ENCODE measurements around the gene AMN.

AMN gene

DNA sequence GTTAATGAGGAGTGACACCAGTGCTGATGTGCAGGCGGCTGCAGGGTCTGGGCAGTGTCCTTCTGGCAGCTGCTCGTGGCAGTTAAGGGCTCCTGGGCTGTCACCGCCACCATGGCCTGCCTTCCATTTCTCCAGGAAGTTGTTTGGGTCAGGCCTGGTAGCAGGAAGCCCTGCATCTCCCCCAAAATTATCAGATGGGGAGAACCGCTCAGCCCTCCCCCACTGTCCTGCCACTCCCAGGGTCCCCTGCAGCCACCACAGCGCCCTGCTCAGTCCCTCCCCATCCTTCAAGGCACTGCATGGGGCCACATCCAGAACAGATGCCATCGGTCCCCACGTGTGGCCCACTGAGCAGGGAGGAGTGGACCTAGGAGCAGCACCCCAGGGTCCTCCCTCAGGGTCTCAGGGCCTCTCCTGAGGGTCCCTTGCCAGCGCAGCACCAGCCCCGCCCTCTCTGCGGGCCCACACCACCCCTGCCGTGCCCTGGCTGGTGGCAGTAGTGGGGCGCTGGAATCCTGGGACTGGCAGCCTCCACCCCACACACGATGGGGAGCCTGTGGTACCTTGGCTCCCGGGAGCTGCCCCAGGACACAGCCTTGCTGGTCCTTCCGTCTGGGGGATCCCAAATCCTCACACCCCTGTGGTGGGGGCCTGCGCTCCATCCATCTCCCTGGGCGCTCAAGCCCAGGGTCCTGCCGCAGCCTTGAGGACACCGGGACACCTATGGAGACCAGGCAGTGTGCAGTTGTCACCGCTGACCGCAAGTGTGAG, 10.3 kb upstream of the AMN start:
- no peaks in the 10 kb centered on the region for H3K4me1 ChIP-seq (ENCODE audit: control insufficient read depth, insufficient read depth, low read length, poor library complexity, severe bottlenecking)
- peaks cover 12% of the 10 kb centered on the region for H3K36me3 ChIP-seq (ENCODE audit: control insufficient read depth, insufficient read depth, low read length)
- H3K4me3 ChIP-seq (ENCODE audit: insufficient read depth, low read depth, low read length, poor library complexity, severe bottlenecking), result no peak overlapping the region
- no peaks in the 10 kb centered on the region for H3K9me3 ChIP-seq (ENCODE audit: control insufficient read depth, low read length)
- no peak for DNase-seq
- no peaks in the 10 kb centered on the region for H3K27me3 ChIP-seq (replicated peaks; ENCODE audit: control insufficient read depth, insufficient read depth, low read length, poor library complexity, severe bottlenecking)
- no peak overlapping the region for H3K27ac ChIP-seq (ENCODE audit: insufficient read depth, low read length, poor library complexity, severe bottlenecking)

DNA sequence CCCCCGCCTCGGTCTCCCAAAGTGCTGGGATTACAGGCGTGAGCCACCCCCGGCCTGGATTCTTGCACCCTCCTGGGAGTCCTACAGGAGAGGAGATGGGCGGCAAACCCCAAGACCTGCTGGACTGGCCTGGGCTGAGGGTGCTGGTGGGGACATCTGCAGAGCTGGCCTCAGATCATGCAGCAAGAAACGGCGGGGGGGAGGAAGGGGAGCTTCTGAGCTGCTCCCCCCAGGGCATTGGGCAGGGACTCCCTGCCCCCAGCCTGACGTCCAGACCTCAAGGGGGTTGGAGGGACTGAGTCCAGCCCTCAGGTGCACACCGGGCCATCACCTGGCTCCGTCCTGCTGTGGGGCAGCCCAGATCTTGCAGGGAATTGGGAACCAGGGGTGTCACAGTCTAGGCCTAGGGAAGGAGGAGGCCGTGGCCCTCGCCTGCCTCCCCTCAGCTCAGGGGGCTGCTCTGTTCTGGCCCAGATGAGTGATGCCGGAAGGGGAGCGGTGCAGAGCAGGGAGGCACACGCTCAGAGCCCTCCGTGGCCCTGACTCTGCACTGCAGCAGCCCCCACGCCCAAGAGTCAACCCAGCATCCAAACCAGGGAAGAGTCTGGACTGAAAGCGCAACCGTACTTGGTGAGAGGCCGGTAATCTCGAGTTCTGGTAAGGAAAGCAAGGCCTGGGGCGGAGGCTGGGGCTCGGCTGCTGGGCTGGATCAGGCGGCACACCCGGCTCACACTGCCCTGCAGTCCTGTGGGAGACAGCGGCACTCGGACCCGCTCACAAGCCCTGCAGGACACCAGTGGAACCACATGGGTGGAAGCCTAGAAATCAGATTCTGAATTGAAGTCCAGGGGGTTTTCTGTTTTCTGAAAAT, 8.9 kb upstream of the AMN start:
- DNase-seq, result no peak
- no peaks in the 10 kb centered on the region for H3K9me3 ChIP-seq (ENCODE audit: control insufficient read depth, low read length)
- no peak overlapping the region for H3K27ac ChIP-seq (ENCODE audit: insufficient read depth, low read length, poor library complexity, severe bottlenecking)
- H3K27me3 ChIP-seq (replicated peaks; ENCODE audit: control insufficient read depth, insufficient read depth, low read length, poor library complexity, severe bottlenecking), result no peaks in the 10 kb centered on the region
- H3K4me3 ChIP-seq (ENCODE audit: insufficient read depth, low read depth, low read length, poor library complexity, severe bottlenecking), result no peak overlapping the region
- no peaks in the 10 kb centered on the region for H3K4me1 ChIP-seq (ENCODE audit: control insufficient read depth, insufficient read depth, low read length, poor library complexity, severe bottlenecking)
- H3K36me3 ChIP-seq (ENCODE audit: control insufficient read depth, insufficient read depth, low read length), result peaks cover 3% of the 10 kb centered on the region

DNA sequence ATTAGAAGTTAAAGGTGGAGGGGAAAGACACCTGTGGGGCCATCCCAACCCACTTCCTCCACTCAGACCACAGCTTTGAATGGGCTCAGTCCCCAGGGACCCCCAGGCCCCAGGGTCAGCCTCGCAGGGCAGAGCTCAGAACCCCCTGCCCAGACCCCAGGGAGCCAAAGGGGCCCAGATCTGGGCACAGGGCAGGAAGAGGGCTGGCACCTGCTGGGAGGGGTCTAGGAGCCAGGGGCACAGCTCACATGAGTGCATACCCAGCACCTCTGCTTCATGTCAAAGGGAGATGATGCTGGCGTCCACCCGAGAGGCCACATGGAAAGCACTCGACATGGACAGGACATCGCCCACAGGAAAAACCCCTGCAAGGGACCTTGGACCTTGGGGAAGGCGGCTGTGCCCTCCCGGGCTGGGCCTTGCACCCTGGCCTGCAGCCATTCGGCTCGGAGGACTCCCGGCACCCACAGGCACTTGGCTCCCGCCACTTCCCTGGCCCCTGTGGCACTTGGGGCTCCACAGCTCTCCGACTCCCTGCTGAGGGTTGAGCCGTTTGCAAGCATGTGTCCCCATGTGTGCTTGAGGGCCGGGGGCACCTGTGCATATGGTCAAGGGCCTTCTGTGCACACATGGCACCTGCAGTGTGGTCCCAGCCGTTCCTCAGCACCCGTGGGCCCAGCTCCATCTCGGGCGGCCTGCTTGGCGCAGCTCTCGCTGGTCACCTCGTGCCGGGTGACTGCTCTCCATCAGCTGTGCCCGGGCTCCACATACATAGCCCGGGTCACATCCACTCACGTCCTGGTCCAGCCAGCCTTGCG, 7.8 kb upstream of the AMN start:
- H3K27me3 ChIP-seq (replicated peaks; ENCODE audit: control insufficient read depth, insufficient read depth, low read length, poor library complexity, severe bottlenecking), result no peaks in the 10 kb centered on the region
- no peaks in the 10 kb centered on the region for H3K9me3 ChIP-seq (ENCODE audit: control insufficient read depth, low read length)
- peaks cover 3% of the 10 kb centered on the region for H3K36me3 ChIP-seq (ENCODE audit: control insufficient read depth, insufficient read depth, low read length)
- no peak overlapping the region for H3K4me3 ChIP-seq (ENCODE audit: insufficient read depth, low read depth, low read length, poor library complexity, severe bottlenecking)
- H3K27ac ChIP-seq (ENCODE audit: insufficient read depth, low read length, poor library complexity, severe bottlenecking), result no peak overlapping the region
- no peak for DNase-seq
- H3K4me1 ChIP-seq (ENCODE audit: control insufficient read depth, insufficient read depth, low read length, poor library complexity, severe bottlenecking), result no peaks in the 10 kb centered on the region

DNA sequence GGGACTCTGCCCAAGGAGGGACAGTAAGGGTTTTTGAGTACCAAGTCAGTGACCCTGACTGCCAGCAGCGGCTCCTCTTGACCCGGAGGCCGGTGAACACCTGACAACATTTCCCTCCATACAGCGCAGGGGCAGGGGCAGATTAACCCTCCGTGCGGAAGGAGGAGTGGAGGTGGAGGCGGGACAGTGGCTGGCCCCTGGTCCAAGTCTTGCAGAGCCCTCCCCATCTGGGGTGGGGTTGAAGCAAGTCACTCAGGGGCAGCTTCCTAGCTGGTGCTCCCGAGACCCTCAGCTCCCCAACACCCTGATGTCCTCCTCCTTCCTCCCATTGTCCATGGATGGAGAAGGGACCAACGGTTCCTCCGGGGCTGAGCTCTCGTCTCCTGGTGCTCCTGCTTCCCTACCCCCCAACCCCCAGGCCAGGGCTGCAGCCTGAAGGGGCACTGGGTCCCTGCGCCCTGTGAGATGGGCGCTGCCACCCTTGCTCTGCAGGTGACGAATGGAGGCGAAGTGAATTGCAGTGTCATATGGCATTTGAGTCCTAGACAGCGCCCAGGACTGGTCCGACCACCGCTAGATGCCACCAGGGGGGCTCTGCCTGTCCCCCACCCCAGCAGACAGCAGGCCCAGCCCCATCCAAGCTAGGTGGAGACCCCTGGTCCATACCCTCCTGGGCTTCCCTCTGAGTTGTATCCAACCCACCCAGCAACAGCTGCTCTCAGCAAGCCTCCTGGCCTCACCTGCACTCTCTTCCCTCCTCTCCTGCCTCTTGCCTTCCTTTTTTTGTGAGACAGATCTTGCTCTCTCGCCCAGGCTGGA, 7.0 kb upstream of the AMN start:
- Histone ChIP-seq H3K27ac (ENCODE audit: insufficient read depth, low read length, poor library complexity, severe bottlenecking) (no peak overlapping the region), H3K36me3 (ENCODE audit: control insufficient read depth, insufficient read depth, low read length) (peaks cover 3% of the 10 kb centered on the region), H3K27me3 (replicated peaks; ENCODE audit: control insufficient read depth, insufficient read depth, low read length, poor library complexity, severe bottlenecking) (no peaks in the 10 kb centered on the region), H3K4me3 (ENCODE audit: insufficient read depth, low read depth, low read length, poor library complexity, severe bottlenecking) (no peak overlapping the region), H3K4me1 (ENCODE audit: control insufficient read depth, insufficient read depth, low read length, poor library complexity, severe bottlenecking) (no peaks in the 10 kb centered on the region), H3K9me3 (ENCODE audit: control insufficient read depth, low read length) (no peaks in the 10 kb centered on the region)
- no peak for DNase-seq

DNA sequence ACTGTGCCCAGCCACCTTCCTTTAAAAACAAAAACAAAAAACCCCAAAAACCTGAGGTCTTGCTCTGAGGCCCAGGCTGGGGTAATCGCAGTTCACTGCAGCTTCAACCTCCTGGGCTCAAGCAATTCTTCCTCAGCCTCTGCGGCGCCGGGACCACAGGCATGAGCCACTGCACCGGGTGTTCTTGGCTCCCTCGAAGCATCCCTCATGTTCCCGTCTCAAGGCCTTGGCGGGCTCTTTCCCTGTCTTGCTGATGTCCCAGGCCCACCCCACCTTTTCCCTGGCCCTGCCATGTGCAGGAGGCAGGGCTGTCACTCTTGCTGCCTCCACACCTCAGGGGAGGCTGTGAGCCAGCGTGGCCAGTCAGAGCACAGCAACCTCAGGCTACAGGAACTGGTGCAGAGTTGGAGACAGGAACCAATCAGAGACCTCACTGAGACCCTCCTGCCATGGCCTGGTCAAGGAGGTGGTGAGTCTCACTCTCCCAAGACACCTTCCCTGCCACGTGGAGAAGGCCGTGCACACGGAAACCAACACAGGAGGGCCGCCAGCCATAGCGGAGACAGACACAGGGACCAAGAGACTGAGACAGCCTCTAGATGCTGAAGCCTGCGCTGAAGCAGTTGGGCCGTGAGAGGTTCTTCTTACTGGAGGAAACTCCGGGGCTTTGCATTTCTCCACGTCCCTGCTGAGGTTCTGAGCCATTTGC, 6.0 kb upstream of the AMN start:
- no peaks in the 10 kb centered on the region for H3K27me3 ChIP-seq (replicated peaks; ENCODE audit: control insufficient read depth, insufficient read depth, low read length, poor library complexity, severe bottlenecking)

DNA sequence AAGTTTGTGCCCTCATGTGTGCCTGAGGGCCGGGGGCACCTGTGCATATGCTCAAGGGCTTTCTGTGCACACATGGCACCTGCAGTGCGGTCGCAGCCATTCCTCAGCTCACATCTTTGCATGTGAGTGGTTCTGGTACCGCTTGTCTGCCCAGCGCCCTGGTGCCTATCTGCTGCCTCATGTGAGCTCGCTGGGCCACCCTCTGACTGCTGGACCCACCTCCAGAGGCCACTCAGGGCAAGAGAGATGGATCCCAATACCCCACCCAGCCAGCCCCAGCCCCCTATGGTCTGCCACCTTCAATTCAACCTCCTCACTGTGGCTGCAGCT, 5.4 kb upstream of the AMN start:
- DNase-seq, result no peak
- no peaks in the 10 kb centered on the region for H3K27me3 ChIP-seq (replicated peaks; ENCODE audit: control insufficient read depth, insufficient read depth, low read length, poor library complexity, severe bottlenecking)

More for the DNA sequence above, 6.0 kb upstream of the AMN start:
- Histone ChIP-seq H3K9me3 (ENCODE audit: control insufficient read depth, low read length) (no peaks in the 10 kb centered on the region), H3K27ac (ENCODE audit: insufficient read depth, low read length, poor library complexity, severe bottlenecking) (no peak overlapping the region), H3K36me3 (ENCODE audit: control insufficient read depth, insufficient read depth, low read length) (peaks cover 3% of the 10 kb centered on the region), H3K4me1 (ENCODE audit: control insufficient read depth, insufficient read depth, low read length, poor library complexity, severe bottlenecking) (no peaks in the 10 kb centered on the region), H3K4me3 (ENCODE audit: insufficient read depth, low read depth, low read length, poor library complexity, severe bottlenecking) (no peak overlapping the region)
- DNase-seq, result no peak

DNA sequence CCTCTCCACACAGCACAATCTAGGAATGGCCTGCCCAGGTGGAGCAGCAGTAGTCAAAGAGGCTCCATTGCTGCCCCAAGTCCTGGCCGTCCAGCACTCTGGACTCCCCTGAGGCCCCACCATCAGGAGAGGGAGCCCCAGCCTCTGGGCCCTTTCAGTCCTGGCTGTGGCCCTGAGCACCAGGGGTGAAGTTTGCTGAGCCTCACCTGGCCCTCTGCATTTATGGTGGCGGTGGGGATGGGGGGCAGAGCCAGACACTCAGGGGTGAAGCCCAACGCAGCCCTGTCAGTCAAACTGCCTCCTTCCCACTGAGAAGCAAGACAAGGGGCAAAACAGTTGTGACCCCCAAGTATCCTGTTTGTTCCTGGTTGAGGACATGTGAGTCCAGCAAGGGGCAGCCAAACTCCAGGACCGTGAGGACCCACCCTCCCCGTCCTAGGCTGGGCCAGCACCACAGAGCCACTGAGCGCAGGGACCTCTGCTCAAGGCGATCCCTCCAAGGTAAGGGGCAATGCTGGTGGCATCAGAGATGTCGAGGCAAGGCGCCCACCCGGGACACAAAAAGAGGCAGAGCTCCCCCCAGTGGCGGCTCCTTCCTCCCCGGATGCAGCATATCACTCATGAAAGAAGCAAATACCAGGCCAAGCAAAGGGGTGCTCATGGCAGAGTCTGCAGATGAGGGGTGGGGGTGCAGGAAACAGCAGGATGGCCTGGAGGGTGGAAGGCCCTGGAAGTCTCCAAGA, 4.8 kb upstream of the AMN start:
- no peaks in the 10 kb centered on the region for H3K36me3 ChIP-seq (ENCODE audit: control insufficient read depth, insufficient read depth, low read length)
- H3K27ac ChIP-seq (ENCODE audit: insufficient read depth, low read length, poor library complexity, severe bottlenecking), result no peak overlapping the region
- H3K4me3 ChIP-seq (ENCODE audit: insufficient read depth, low read depth, low read length, poor library complexity, severe bottlenecking), result no peak overlapping the region
- no peaks in the 10 kb centered on the region for H3K4me1 ChIP-seq (ENCODE audit: control insufficient read depth, insufficient read depth, low read length, poor library complexity, severe bottlenecking)
- no peaks in the 10 kb centered on the region for H3K9me3 ChIP-seq (ENCODE audit: control insufficient read depth, low read length)
- peak in 2 of 3 donors; percentile 16 to 33 for DNase-seq
- H3K27me3 ChIP-seq (replicated peaks; ENCODE audit: control insufficient read depth, insufficient read depth, low read length, poor library complexity, severe bottlenecking), result no peaks in the 10 kb centered on the region

More for the DNA sequence above, 5.4 kb upstream of the AMN start:
- no peaks in the 10 kb centered on the region for H3K4me1 ChIP-seq (ENCODE audit: control insufficient read depth, insufficient read depth, low read length, poor library complexity, severe bottlenecking)
- no peak overlapping the region for H3K4me3 ChIP-seq (ENCODE audit: insufficient read depth, low read depth, low read length, poor library complexity, severe bottlenecking)
- no peak overlapping the region for H3K27ac ChIP-seq (ENCODE audit: insufficient read depth, low read length, poor library complexity, severe bottlenecking)
- peaks cover 1% of the 10 kb centered on the region for H3K36me3 ChIP-seq (ENCODE audit: control insufficient read depth, insufficient read depth, low read length)
- no peaks in the 10 kb centered on the region for H3K9me3 ChIP-seq (ENCODE audit: control insufficient read depth, low read length)

DNA sequence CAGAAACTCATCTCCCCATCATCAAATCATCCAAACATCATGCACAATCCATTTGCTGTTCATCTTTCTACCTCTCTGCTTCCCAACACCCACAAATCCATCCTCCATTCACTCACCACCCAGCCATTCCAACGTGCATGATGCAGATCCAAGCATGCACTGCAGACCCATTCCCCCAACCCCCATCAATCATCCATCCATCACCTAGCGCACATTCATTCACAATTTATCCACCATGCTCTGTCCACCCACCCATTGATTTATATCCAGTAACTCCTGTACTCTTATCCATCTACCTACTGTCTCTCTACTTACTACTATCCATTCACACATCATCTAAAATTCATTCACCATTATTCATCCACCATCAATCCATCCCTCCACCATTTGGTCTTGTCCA, 4.0 kb upstream of the AMN start:
- no peaks in the 10 kb centered on the region for H3K9me3 ChIP-seq (ENCODE audit: control insufficient read depth, low read length)
- no peaks in the 10 kb centered on the region for H3K27me3 ChIP-seq (replicated peaks; ENCODE audit: control insufficient read depth, insufficient read depth, low read length, poor library complexity, severe bottlenecking)
- no peaks in the 10 kb centered on the region for H3K36me3 ChIP-seq (ENCODE audit: control insufficient read depth, insufficient read depth, low read length)
- peaks cover 5% of the 10 kb centered on the region for H3K4me1 ChIP-seq (ENCODE audit: control insufficient read depth, insufficient read depth, low read length, poor library complexity, severe bottlenecking)
- no peak for DNase-seq
- H3K27ac ChIP-seq (ENCODE audit: insufficient read depth, low read length, poor library complexity, severe bottlenecking), result no peak overlapping the region
- H3K4me3 ChIP-seq (ENCODE audit: insufficient read depth, low read depth, low read length, poor library complexity, severe bottlenecking), result no peak overlapping the region
